Embryonic facial prominence (tissue), 1 donor: Measurements from ENCODE around the gene JCAD.
"Not testable (repeated sequence)": the region's sequence is repeated elsewhere in the genome, so short reads cannot be mapped to it uniquely, and the experiment has no call there.

Source experiments
- DNase-seq: peaks from one replicate; pipeline ENCODE4 v3.0.0-alpha.2; 2016; ENCODE audit errors: extremely low spot score

JCAD gene

DNA sequence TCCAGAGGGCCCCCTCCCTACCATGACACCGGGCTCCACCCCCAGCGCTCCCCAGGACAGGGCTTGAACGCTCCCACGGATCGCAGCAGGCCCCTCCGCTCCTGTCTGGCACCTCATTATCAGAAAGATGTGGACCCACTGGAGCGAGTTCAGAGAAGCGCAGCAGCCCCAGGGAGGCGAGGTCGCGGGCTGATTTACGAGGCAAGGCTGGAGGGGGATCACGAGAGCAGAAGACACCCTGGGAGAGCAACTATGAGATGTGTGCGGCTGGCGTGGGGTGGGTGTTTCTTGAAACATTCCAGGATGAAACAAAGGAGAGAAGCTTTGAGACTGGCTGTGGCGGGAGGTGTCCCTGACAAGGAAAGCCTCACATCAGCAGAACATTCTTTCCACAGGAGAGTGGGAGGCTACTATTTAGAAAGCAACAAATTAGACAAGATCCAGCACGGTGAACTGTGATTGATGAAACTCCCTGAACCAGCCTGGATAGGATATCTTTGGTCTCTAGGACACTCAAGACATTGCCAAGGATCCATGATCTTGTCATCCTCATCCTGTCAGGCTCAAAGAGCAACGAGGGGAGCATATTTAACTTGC is 66.0 kb downstream of the JCAD start:
- DNase-seq = no peak

DNA sequence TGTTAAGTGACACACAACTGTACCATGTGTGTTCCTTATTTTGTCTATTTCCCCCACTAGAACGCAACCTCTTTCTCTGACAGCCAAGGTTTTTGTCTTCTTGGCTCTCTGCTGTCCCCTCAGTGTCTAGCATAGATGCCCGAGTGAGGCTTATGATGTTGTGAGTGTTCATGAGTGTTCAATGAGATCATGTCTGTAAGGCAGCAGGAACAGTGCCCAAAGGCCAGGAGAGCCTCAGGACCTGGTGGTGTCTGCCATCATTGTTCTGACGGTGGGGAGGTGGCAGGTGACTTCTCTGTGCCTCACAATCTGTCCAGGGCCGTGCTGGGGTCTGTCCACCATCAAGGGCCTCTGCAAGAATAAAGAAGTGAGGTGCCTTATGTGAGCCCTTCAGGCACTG is 66.5 kb downstream of the JCAD start:
- DNase-seq = no peak

DNA sequence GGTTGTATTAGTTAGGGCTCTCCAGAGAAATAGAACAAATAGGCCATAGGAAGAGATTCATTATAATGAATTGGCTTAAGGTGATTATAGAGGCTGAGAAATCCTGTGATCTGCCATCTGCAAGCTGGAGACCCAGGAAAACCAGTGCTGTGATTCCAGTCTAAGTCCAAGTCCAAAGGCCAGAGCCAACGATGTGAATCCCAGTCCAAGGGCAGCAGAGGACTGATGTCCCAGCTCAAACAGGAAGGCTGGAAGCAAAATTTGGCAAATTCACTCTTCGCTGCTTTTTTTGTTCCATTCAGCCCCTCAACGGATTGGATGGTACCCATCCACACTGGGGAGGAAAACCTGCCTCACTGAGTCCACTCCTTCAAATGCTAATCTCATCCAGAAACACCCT is 68.0 kb downstream of the JCAD start:
- DNase-seq = no peak

DNA sequence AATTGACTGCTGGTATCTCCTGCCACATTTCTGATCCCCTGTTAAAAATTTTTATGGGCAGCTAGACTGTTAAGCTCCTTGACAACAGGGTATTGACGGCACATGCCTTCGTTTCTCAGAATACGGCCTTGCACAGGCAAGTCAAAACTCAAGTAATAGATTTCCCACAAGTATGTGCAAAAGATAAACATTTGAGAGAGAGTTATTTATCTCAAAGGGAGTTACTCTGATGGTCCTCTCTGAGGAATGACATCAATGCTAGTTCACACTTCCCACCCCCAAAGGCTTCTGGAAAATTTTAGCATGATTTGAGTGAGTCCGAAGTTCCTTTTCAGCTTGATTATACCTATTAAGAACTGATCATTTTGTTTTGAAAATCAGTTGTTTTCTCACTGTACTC is 71.9 kb downstream of the JCAD start:
- no peak for DNase-seq

DNA sequence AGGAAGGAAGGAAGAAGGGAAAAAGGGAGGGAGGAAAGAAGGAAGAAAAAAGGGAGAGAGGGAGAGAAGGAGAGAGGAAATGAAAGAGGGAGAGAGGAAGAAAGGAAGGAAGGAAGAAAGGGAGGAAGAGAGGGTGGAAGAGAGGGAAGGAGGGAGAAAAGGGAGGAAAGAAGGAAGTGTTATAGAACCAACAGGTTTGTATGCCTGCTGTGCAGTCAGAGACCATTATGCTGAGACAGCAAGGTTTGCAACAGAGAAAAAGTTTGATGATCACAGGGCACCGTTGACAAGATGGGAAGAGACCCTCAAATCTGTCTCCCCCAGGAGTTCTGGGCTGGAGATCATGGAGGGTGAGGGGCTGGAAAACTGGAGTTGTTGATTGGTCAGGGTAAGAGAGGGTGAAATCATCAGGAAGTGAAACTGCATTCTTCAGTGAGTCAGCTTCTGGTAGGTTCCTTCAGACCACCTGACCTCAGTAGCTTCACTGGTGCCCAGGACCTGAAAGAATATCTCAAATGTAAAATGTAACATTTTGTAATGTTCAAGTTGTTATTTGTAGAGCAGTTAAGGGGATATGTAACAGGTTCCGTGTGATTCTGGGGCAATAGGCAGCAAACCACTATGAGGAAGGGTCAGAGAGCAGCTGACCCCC is 76.3 kb downstream of the JCAD start:
- no peak for DNase-seq

DNA sequence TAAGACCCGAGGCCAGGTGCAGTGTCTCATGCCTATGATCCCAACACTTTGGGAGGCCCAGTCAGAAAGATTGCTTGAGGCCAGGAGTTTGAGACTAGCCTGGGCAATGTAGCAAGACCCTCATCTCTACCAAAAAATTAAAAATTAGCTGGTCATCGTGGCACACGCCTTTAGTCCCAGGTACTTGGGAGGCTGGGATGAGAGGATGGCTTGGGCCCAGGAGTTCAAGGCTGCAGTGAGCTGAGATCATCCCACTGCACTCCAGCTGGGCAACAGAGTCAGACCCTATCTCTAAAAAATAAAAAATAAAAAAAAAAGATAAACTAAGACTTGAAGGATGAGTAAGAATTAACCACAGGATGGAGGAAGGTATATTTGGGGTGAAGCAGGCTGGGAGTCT is 77.9 kb downstream of the JCAD start:
- no peak for DNase-seq

DNA sequence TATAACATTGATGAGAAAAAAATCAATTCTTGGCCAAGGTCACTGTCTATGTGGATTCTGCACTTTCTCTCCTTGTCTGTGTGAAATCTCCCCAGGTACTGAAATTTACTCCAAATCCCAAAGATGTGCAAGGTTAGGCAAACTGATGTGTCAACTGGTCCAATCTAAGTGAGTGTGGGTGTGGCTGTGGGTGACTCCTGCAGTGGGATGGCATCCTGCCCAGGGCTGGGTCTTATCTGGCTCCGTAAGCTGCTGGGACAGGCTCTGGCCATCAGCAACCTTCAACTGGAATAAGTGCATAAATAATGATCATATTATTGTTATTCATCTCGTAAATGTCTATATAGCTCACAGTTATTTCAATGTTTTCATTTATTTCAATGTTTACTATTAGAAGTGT is 79.3 kb downstream of the JCAD start:
- DNase-seq = no peak

DNA sequence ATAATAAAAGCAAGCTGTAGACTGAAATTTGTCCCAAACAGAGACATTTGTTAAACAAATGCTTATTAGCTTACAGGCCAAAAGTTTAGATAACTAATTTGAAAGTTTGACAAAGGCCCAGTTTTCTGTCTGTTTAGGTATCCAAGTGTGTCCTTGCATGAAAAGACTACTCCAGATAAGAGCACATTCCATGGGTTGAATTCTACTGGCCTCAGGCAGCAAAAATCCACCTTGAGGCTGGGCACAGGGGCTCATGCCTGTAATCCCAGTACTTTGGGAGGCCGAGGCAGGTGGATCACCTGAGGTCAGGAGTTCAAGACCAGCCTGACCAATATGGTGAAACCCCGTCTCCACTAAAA is 80.0 kb downstream of the JCAD start:
- not testable (repeated sequence) for DNase-seq

DNA sequence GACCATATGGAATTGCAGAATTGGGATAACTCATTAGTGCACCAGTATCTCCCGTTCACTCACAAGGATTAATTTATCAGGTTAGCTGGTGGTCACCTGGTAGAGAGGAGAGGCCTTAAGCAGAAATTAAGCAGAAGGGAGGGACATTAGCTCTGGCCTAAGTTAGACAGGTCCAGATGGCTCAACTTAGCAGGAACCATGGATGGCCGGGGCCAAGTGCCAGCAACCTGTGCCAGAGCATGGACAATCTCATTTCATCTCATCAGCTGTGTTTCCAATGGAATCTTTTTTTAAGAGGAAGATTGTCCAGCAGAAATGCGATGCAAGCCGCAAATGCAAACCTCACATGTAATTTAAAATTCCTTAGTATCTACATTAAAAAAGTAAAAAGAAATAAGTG is 82.2 kb downstream of the JCAD start:
- no peak for DNase-seq

DNA sequence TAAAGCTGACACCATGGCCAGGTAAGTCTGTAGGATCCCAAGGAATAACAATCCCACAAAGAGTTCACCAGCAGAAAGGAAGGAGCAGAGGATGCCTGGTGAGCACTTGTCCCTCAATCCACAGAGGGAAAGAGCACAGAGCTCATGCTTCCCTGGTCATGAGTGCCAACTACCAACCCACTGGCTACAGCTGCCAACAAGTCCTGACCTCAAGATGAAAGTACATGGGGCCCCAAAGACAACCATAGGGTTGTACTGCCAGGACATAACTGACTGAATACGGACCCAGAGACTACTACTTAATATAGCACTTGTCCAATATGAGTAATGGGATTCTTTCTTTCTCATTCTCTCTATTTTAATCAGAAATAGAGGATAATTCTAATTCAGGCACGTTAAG is 83.3 kb downstream of the JCAD start:
- no peak for DNase-seq

DNA sequence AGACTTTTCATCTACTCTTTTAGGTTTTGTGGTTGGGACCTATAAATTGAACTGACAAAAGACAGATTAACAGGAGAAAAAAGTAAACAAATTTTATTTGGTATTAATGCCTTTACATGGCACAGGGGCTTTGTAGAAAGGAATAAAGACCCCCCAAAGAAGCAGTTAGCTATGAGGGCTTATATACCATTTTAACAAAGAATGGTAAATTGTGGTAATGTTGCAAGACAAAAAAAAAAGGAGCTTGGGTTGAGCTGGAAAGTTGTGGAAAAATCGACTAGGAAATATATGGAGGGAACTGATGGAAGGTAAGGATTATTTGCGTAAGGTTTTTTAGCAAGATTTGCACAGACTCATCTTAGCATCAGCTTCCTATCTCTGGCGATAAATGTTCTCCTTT is 84.6 kb downstream of the JCAD start:
- no peak for DNase-seq

DNA sequence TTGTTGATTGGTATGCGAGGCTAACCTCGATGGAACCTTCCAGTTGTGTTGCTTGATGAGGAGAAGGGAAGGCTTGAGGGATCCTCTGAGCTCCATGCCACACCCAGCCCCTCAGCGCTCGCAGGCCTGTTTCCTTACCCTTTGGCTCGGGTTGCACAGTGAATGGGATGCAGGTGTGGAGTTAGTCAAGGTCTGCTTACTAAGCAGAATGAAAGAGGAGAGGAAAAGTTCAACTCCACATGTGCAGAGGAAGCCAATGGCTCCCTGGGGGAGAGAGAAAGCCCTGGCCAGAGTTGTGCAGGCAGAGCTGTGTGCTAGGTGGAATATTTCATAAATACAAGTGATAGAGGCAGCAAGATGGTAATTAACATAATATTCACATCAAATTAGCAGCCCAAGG is 85.5 kb downstream of the JCAD start:
- no peak for DNase-seq

DNA sequence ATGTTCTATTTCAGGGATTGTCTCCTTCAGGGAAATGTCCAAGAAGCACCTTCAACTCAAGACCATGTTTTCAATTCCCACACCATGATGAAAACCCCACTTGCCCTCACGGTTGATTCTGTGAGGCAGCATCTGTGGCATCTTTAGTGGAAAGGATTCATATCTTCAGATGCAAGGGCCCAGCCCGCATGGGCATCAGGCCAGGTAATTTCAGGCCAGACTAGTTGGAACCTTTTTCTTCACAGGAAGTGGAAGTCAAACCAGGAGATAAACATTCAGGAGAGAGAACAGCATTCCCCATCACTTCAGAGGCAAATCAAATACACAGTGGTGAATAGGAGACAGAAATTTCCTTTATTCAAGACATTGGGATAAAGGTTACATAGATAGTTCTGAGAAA is 88.8 kb downstream of the JCAD start:
- no peak for DNase-seq

DNA sequence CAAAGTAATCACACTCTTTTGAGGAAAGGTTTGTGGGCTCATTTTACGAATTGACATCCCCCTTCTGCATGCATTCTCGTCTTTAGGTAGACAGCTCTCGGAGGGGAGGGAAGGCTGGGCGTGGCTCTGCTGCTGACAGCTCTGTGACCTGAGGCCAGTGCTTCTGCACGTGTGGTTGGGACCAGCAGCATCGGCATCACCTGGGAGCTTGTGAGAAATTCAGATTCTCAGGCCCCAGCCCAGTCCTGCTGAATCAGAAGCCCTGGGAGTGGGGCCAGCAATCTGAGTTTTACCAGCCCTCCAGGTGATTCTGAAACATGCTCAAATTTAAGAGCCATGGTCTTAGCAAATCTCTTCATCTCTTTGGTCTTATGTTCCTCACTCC is 89.4 kb downstream of the JCAD start:
- no peak for DNase-seq

DNA sequence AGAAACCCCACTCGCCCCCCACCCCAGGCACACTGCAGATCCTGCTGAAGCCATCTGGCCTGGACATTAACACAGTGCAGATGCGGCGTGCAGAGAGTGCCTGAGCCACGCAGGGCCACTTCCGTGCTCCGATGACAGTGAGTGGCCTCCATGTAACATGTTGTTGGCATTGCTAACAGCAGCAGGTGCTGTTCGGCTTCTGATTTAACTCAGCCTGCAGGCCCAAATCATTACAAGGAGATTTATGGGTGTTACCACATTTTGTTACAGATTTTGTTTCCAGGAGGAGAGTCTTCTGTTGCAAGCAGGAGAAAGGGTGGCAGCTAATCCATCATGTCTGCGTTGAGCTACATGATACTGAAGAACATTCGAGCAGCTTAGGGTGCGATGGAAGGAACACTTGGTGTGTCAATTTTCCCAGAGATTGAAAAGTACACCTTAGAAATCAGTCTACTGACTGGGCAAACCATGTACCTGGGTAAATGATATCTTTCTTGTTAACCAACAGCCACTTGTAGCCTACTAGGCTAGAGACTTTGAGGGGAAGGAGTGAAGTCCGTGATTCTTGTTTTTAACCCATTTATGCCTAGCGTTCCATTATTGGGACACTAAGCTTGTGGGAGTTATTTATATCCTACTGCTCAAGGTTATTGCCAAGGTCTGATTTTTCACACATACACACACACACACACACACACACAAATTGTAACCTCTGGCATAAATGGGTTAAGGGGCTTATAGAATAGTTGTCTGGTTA is 90.0 kb downstream of the JCAD start:
- no peak for DNase-seq

DNA sequence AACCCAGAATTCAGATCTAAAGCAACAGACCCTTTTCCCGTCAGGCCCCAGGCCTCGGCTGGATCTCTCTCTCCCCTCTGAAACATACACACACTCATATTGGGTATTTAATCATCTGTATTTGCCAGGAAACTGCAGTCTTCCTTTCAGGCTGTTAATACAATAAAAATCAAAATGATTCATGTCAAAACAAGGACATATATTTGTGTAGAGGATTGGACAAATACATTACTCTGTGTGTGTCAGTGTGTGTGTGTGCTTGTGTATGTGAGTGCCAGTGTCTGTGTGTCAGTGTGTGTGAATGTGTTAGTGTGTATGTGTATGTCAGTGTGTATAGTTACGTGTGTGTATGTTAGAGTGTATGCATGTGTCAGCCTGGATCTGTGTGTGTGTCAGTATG is 90.8 kb downstream of the JCAD start:
- DNase-seq = no peak

DNA sequence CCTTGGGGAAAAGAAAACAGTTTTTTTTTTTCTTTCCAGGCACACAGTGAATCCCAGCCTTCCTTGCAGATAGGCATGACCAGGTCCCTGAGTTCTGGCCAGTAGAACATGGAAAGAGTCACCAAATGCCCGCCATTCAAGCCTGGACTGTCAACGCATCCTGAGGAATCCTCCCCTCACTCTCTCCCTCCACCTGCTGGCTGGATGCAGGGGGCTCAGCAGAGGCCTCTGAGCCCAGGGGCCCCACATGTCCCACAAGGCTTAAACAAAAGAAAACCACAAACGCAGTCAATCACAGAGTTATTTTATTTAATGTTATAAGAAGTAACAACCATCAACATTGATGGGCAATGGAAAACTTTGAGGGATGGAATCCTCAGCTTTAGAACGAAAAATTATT is 93.1 kb downstream of the JCAD start:
- DNase-seq = no peak
